Measurements from ENCODE around the gene ANKRD12.

DNA sequence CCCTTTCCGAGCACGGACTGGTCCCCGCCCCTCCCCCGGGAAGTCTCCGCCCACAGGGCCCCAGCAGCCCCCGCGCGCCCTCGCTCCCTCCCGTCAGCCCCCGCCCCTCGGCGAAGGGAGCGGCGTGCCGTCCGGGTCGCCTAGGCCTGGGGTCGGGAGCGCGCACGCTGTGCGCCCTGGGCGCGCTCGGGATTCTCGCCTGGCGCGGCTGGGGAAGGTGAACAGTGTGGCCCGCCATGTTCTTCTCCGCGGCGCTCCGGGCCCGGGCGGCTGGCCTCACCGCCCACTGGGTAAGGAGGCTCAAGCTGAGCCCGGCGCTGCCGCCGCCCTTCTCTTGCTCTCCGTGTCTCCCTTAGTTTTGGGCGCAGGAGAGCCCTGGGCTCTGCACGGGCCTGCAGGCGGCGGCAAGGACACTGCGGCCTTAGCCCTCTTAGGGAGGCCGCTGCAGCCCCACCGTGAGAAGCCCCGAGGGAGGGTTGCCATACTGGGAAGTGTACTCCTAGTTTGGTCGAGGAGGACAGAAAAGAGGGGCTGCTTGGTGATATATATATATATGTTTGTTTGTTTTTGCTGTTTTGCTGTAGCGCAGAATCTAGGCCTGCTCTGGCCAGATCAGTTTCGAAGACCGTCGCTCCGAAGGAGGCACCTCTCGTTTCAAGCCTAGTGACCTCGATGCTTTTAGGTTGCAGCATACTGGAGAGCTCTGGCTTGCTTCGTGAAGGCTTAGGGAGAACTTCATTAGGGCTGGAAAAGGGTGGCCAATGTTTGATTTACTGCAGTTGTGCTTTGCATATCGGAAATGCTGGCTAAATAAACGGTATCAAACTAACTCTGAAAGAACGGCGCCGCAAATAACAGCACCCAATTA lies 33.8 kb upstream of the ANKRD12 start, which contains the start of gene NDUFV2:
- TF ChIP-seq, protein P1, sequence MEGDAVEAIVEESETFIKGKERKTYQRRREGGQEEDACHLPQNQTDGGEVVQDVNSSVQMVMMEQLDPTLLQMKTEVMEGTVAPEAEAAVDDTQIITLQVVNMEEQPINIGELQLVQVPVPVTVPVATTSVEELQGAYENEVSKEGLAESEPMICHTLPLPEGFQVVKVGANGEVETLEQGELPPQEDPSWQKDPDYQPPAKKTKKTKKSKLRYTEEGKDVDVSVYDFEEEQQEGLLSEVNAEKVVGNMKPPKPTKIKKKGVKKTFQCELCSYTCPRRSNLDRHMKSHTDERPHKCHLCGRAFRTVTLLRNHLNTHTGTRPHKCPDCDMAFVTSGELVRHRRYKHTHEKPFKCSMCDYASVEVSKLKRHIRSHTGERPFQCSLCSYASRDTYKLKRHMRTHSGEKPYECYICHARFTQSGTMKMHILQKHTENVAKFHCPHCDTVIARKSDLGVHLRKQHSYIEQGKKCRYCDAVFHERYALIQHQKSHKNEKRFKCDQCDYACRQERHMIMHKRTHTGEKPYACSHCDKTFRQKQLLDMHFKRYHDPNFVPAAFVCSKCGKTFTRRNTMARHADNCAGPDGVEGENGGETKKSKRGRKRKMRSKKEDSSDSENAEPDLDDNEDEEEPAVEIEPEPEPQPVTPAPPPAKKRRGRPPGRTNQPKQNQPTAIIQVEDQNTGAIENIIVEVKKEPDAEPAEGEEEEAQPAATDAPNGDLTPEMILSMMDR (conservative IDR thresholded peaks at IDR 0.05; ENCODE audit: low read length): no peak
- no peak for TF ChIP-seq EZH2phosphoT487 (IDR thresholded peaks at IDR 0.05; ENCODE audit: borderline replicate concordance)

All from Loucy (cell line).